Keratinocyte (primary cell): ENCODE data around the gene EIF1AX.

Source experiments
- EZH2 ChIP-seq: IDR thresholded peaks from one replicate; pipeline ENCODE4 v1.6.1; 2012; ENCODE audit warnings: inconsistent platforms, mild to moderate bottlenecking, low read length, moderate library complexity
- TF ChIP-seq, protein P1 (sequence below), 3 experiments: IDR thresholded peaks in 1 of 3; conservative IDR thresholded peaks in 1 of 3; optimal IDR thresholded peaks in 1 of 3; 2 replicates in 2 of 3; 3 replicates in 1 of 3; pipeline versions ENCODE3 to v1.5.1; 2011; ENCODE audit warnings: low read length in 3 of 3, mild to moderate bottlenecking in 3 of 3, moderate library complexity in 2 of 3, control low read depth in 1 of 3, inconsistent platforms in 1 of 3; ENCODE audit not compliant: insufficient read depth in 2 of 3; ENCODE audit errors: extremely low read depth in 1 of 3

- TF ChIP-seq, protein P1, sequence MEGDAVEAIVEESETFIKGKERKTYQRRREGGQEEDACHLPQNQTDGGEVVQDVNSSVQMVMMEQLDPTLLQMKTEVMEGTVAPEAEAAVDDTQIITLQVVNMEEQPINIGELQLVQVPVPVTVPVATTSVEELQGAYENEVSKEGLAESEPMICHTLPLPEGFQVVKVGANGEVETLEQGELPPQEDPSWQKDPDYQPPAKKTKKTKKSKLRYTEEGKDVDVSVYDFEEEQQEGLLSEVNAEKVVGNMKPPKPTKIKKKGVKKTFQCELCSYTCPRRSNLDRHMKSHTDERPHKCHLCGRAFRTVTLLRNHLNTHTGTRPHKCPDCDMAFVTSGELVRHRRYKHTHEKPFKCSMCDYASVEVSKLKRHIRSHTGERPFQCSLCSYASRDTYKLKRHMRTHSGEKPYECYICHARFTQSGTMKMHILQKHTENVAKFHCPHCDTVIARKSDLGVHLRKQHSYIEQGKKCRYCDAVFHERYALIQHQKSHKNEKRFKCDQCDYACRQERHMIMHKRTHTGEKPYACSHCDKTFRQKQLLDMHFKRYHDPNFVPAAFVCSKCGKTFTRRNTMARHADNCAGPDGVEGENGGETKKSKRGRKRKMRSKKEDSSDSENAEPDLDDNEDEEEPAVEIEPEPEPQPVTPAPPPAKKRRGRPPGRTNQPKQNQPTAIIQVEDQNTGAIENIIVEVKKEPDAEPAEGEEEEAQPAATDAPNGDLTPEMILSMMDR (optimal IDR thresholded peaks at IDR 0.05 in 1 of 3, IDR thresholded peaks at IDR 0.05 in 1 of 3, conservative IDR thresholded peaks at IDR 0.05 in 1 of 3; ENCODE audit: extremely low read depth in 1 of 3, insufficient read depth in 2 of 3, low read length in 3 of 3) = no peak
- no peak for TF ChIP-seq EZH2
Measured at GRCh38 chrX:20111271-20111670, 30.4 kb downstream of the EIF1AX start.
